ENCODE data around the gene PRKG1.

PRKG1 gene

DNA sequence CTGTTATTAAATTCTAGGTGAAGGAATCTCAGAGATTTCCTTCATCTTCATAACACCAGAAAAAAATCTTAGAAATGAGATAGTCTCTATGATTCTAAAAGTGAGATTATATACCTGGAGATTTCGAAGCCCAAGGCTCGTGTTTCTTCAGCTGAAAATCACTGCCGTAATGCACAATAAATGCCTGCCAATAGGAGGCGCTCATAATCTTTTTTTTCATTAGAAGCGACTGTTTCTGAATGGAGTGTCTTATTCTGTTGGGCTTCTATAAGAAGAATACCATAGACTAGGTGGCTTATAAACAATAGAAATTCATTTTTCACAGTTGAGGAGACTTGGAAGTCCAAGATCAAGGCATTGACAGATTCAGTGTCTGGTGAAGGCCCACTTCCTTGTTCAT lies 294.7 kb downstream of the PRKG1 start:
- TF ChIP-seq, protein P1, sequence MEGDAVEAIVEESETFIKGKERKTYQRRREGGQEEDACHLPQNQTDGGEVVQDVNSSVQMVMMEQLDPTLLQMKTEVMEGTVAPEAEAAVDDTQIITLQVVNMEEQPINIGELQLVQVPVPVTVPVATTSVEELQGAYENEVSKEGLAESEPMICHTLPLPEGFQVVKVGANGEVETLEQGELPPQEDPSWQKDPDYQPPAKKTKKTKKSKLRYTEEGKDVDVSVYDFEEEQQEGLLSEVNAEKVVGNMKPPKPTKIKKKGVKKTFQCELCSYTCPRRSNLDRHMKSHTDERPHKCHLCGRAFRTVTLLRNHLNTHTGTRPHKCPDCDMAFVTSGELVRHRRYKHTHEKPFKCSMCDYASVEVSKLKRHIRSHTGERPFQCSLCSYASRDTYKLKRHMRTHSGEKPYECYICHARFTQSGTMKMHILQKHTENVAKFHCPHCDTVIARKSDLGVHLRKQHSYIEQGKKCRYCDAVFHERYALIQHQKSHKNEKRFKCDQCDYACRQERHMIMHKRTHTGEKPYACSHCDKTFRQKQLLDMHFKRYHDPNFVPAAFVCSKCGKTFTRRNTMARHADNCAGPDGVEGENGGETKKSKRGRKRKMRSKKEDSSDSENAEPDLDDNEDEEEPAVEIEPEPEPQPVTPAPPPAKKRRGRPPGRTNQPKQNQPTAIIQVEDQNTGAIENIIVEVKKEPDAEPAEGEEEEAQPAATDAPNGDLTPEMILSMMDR (conservative IDR thresholded peaks at IDR 0.05; ENCODE audit: low read depth): no peak

DNA sequence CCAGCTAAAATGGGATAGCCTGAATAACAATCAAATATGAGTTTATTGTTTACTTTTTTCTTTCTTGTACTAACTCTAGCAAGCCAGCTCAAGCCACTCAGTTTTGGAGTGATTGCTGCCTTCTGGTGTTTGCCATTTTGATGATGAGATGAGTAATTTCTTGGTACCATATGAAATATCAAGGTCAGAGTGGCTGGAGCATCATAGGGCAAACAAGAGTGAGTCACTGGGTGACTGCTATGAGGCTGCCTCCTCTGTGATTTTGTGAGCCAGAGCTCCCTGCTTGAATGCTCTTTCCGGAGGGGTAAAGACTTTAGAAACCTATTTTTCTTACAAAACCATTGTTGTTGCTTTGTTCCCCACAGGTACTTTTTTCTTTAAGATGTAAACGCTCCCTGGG lies 295.6 kb downstream of the PRKG1 start:
- ChIA-PET CTCF (no interaction called here), POLR2A (ENCODE audit: low non-redundant PET) (no interaction called here)
- TF ChIP-seq, protein P1 (conservative IDR thresholded peaks at IDR 0.05; ENCODE audit: low read depth): no peak
- no peak overlapping the region for H3K27ac ChIP-seq
- peak; percentile 3 for DNase-seq (ENCODE audit: low spot score)

More for the DNA sequence above, 294.7 kb downstream of the PRKG1 start:
- no peak for DNase-seq (ENCODE audit: low spot score)
- CTCF ChIA-PET: interaction anchor here (0.5 to 0.6 kb wide), 2 partner anchors 44 to 257 kb away, joined by 3 read pairs; no protein-coding TSS in a partner anchor
- POLR2A ChIA-PET (ENCODE audit: low non-redundant PET): no interaction called here
- no peak overlapping the region for H3K27ac ChIP-seq

DNA sequence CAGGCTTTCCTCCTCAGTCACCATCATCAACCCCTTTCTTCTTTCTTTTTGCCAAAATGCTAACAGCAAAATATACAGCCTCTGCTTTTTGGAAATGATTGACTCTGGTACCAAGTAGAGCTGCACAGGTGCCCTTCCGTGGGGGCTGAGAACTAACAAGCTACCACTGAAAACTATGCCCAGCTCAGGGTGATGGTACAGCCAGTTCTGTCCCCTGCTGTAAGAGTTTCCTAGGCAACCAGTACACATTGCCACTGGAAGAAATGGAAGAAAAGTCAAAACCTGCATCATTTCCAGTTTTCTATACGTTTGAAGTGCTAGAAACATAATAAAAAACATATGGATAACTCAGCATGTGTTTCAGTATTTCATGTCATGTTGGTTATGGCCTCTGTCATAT lies 297.5 kb downstream of the PRKG1 start:
- CTCF ChIA-PET: interaction anchor here (0.7 kb wide), 1 partner anchor 1065 kb away, joined by 3 read pairs; no protein-coding TSS in a partner anchor
- TF ChIP-seq, protein P1 (conservative IDR thresholded peaks at IDR 0.05; ENCODE audit: low read depth): no peak
- H3K27ac ChIP-seq: no peak overlapping the region
- POLR2A ChIA-PET (ENCODE audit: low non-redundant PET): no interaction called here
- DNase-seq (ENCODE audit: low spot score): no peak

DNA sequence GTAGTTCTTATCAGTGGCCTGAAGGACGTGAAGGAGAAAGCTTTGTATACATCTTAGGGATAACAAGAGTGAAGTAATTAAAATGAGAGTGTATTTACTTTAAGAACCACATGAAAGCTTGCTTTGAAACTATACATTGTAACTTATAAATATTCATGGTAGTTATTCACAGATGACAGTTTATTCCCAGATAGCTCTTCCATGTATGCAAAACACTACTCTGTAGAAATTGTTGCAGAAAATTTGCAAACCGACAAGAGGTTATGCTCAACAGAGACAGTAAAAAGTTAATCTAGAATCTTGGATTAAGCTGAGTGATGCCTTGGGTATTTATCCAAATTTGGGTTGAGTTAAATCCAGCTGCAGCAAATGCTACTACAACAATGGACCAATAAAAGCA lies 301.5 kb downstream of the PRKG1 start:
- ChIA-PET CTCF (no interaction called here), POLR2A (ENCODE audit: low non-redundant PET) (no interaction called here)
- no peak overlapping the region for H3K27ac ChIP-seq
- no peak for DNase-seq (ENCODE audit: low spot score)
- TF ChIP-seq, protein P1 (conservative IDR thresholded peaks at IDR 0.05; ENCODE audit: low read depth): no peak

DNA sequence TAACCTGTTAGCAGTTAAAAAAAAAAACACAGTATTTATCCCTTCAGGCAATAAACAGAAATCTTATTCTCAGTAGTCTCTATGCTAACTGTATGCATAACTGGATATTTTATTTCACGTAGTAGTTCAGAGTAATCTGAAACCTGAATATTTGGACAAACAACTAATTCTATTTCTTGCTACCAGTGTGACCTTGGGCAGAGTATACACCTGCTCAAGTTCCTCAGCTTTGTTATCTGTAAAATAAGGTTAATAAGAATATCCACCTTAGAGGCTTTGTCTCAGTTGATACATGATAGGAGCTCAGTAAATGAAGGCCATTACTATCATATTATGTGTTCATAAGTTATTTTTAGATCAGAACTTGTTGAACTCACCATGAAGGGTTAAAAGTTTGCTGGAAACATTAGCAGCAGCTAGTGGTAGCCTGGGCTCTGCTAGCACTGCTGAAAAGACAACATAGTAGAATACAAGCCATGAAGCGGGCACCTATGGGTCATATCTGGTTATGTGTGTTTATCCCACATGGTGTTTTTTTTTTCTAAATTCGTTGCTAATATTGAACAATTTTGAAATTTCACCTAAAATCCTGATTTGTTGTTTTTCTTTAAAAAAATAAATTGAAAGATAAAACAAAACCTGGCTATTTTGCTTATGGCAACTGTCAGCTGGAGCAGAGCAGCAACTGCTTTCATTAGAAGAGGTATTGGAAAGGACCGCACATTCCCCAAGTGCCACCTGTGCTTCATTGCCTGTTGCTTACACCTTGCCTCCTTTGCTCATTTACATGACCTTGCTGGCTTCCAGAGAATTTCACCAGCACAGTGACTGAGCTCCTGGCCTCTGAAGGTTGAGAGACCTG lies 303.0 kb downstream of the PRKG1 start:
- CTCF ChIA-PET: interaction anchor here (0.6 kb wide), 1 partner anchor 316 kb away, joined by 3 read pairs; no protein-coding TSS in a partner anchor
- DNase-seq (ENCODE audit: low spot score): no peak
- TF ChIP-seq, protein P1 (conservative IDR thresholded peaks at IDR 0.05; ENCODE audit: low read depth): no peak
- POLR2A ChIA-PET (ENCODE audit: low non-redundant PET): no interaction called here
- H3K27ac ChIP-seq: no peak overlapping the region

DNA sequence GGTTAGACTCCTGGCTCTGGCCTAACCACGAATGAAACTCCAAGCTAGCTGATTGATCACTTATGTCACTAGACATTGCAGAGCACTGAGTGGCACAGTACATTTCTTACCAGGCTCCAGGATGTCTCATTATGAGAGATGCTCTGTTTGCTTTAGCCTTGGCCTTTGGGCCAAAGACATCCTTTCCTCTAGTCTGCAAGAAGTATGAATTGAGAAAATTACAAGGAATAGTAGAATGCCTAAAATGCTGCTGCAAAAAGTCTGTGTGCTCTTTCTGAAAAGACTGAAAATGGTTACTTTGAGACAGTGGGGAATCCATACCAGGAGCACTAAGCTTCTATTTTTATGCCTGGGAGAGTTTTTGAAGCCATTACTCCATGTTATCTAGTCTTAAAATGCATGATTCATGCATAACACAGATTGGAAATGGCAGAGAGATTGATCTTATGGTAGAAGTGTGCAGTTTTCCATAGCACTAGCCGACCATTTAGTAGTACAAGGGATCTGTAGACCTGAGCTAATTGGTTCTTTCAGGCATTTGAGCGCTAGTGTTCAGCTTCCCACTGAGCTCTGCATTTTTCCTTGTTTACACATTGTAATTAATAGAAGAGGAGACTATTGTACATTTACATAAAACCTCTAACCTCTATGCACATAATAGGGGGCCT lies 303.8 kb downstream of the PRKG1 start:
- TF ChIP-seq, protein P1 (conservative IDR thresholded peaks at IDR 0.05; ENCODE audit: low read depth): no peak
- CTCF ChIA-PET: no interaction called here
- DNase-seq (ENCODE audit: low spot score): no peak
- H3K27ac ChIP-seq: no peak overlapping the region
- POLR2A ChIA-PET (ENCODE audit: low non-redundant PET): no interaction called here
